Amniotic stem cell (primary cell): ENCODE results near the gene CPLX4.

Source experiments
- DNase-seq: peaks from one replicate; lab custom pipeline; 2025; lab: John Stamatoyannopoulos, UW

Gene CPLX4, protein sequence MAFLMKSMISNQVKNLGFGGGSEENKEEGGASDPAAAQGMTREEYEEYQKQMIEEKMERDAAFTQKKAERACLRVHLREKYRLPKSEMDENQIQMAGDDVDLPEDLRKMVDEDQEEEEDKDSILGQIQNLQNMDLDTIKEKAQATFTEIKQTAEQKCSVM

DNA sequence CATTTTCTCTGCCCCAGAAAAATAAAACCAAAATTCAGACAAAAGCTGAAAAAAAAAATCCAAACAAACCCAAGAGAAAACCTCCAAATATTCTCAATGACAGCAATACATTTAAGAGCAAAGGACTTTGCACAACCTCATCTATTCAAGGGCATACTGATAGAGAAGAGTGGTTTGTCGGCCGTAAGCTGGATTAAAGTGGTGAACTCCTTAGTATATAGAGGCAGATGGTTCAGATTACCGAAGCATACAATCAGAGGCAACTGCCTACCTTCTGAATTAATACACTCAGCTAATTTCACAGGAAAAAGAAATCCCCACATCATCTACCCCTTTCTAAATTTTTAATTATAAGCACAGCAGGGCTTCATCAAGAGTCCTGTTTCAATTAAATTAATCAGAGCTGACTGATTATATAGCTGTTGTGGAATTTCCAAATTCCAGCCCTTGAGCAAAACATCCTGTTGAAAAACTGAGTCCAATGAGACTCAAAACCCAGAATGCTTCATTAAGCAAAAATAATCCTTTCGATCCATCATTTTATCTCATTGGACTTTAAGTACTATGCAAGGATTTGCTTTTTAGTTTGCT is at the start of gene CPLX4:
Gene CPLX4 (minus strand): TSS at position 190 of the 591 bp plus-strand sequence. CDS start 187 bp downstream, at position 3.
- no peak for DNase-seq

DNA sequence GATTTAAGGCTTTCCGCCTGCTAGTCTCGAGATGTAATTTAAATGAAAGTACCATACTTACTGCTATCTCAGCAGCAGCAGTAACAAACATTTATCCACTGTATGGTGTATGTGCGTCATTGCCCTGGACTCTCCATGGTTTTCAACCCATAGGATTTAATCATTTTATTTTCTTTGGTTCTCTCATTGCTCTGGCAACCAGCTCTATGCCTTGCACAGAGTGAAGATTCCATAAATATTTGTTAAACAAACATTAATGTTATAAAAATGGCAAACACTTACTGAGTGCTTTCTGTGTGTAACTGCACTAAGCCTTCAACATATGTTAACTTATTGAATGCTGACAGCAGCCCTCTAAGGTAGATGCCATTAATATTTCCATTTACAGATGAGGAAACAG is 41.9 kb upstream of the CPLX4 start:
- no peak for DNase-seq

DNA sequence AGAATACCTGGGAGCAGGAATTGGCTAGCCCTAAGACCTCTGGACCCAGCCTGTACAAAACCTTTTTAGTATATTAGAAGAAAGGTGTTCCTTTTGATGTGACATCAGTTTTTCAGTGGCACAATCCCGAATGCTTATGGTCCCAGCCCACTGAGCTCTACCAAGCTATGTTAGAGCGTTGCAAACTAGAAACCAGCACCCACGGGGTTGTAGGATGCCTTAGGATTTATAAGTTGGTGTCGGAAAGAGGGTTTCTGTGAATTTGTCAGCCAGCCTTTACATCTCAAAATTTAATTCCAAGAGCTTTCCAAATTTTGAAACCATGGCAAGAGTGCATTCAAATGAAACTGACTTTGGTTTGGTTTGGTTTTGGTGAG is 41.1 kb upstream of the CPLX4 start:
- DNase-seq = no peak

DNA sequence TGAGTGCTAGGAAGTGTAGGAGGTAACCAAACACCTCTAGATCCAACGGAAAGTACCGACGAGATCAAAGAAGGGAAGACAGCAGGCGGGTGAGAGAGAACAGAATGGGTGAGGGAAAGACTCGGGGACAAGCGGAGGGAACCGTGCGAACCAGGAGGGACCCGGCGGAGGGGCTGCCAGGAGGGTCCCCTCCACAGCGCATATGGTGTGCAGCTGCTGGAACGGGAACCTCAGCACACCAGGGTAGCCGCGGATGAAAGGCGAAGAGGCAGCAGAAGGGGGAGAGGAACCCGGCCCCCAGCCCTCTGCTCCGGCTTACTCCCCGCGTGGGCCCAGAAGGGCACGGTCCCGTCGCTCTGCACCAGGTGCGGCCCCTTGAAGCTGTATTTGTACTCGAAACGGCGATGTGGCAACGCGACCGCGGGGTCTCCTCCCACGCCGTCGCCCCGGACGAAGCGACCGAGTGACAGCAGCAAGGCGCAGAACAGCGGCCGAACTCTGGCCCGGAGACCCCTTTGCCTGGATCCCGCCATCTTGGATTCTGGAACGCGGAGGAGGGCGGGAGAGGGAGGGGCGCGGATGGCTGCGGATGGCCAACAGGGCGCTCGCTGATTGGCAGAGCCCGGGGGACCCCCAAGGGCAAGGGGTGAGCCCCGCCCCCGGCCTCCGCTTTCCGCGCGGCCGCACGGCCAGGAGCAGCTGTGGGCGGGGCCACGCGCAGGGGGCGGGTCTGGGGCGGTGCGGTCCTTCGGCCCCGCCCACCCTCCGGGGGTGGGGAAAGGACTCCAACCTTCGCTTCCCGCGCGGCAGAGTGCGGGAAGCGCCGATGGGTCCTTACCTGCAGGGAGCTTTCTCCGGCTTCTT is 40.5 kb upstream of the CPLX4 start, which contains the start of gene LMAN1:
Gene LMAN1 (minus strand): TSS at position 554 of the 864 bp plus-strand sequence. CDS start 21 bp downstream, at position 533.
- peak; percentile 89 for DNase-seq

DNA sequence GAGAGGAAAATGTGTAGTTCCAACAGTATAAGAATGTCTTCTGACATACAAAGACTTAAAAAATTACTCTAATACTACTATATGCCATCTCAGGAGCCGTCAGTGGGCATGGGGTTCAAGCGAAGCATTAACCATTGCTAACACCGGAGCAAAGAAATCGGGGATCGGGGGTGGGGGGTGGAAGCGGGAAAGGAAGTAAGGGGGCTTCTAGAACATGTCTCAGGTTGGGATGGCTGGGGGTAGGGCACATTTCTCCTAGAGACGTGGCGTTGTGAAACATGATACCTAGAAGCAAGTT is 39.9 kb upstream of the CPLX4 start:
- peak; percentile 26 for DNase-seq

DNA sequence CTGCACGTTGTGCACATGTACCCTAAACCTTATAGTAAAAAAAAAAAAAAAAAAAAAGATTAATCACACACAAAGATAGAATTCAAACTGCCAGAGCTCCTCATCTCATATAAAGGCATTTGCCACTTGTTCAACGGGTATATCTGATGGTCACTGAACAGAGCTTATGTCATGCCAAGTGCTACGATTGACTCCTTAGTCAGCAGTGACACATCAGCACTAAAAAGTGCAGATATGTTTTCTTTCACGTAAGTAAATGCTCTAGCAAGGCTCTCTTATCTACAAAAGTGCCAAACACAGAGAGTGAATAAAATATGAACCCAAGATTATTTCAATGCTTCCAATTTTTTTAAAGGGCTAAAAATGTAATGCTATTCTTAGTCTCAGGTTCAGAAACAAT is 39.5 kb upstream of the CPLX4 start:
- DNase-seq = no peak

DNA sequence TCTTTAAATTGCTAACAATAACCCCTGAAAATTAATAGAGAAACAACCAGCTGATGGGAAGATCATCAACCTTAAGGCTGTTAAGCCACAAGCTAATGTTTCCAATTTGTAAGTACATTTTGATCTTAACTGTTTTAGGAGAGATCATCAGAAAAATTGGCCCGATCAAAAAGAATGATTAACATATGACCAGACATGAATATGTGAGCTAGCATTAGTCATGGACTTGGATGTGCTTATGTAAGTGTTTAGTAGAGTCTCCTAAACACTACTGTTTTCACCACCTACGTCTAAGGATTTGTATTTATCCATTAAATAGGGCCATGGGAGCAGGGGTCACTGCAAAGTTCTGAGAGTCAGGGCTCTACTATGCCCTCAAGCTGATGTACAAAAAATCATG is 36.3 kb upstream of the CPLX4 start:
- no peak for DNase-seq

DNA sequence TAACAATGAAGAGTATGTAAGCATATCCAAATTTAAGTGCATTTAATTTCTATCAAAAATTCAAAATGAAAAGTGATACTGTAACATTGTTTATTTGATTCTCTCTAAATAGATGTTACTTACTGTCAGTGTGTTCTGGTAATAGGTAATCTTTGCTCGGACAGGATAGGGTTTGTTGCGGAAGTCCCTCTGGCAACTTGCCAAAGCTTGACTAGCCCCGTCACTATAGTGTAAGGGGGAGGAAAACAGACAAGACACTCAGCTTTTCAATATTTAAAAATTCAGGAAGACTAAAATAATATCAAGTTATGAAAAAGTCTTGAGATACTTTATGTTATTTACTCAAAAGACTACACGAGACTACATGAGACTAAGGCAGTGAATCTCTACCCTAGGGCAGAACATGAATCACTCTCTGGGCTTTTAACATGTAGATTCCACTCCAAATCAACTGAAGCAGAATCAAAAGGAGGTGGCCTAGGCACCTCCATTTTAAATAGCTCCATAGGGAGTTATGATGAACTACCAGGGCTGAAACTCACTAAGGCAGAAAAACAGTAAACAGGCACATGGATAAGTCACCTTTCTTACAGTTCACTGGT is 34.7 kb upstream of the CPLX4 start:
- DNase-seq = no peak

DNA sequence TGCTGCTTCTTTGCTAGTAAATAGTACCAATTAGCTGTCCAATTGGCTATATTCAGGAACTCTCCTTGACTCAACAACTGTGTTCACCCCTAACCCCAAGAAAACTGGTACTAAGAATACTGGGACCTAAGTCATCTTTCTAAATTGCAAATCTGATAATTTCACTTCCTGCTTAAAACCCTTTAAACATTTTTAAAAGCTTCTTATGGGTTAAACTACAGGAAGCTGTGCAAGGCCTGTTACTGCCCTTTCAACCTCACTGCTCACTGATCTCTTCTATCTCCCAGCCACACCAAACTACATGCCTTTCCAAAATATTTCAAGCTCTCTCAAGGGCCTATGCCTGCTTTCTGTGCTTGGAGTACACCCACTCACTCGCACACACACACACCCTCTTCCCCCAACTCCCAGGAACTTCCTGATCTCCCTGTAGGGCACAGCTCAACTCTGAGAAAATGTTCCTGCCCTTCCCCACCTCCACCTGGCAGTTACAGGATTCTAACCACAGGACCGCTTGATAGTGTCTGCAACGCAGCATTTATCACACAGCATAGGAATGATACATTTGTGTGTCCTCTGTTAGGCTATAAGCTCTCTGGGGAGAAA is 33.9 kb upstream of the CPLX4 start:
- no peak for DNase-seq

DNA sequence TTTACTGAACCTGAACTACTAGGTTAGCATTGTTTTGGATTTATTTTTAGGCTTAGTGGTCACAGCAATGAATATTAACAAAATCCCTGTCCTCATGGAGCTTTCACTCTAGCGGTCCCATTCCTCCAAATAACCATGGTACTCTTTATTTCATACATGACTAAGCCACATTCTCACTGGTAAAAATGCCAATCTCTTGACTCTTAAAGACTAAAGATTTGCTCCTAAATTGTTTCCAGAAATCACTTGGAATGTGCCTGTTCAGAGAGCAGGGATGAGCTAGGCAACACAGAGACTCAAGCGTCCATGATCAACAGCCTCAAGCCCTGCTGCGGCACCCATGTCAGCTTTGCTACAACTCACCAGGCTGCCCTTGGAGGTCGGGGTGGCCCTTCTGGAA is 27.1 kb upstream of the CPLX4 start:
- no peak for DNase-seq

DNA sequence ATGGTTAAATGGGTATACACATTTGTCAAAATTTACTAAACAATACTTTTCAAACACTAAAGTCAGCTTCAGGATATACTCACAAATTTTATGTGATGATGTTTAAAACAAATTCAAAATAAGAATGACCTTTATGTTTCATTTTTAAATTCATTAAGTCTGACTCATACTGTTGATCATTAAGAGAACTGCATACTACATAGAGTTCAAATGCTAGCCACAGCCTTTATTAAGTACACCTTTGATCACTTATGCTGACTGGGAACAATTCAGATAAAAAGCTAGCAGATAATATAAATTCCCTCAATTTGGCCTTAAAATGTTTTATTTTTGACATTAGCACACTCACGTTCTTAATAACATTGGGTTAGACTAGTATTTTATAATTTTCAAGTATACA is 26.5 kb upstream of the CPLX4 start:
- DNase-seq = no peak

DNA sequence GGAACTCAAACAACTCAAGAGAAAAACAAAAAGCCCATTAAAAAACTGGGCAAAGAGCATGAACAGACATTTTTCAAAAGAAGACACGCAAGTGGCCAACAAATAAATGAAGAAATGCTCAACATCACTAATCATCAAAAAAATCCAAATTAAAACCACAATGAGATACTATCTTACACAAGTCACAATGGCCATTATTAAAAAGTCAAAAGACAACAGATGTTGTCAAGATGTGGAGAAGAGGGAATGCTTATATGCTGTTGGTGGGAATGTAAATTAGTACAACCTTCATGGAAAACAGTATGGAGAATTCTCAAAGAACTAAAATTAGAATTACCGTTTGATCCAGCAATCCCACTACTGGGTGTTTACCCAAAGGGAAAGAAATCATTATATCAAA is 25.5 kb upstream of the CPLX4 start:
- DNase-seq = no peak

DNA sequence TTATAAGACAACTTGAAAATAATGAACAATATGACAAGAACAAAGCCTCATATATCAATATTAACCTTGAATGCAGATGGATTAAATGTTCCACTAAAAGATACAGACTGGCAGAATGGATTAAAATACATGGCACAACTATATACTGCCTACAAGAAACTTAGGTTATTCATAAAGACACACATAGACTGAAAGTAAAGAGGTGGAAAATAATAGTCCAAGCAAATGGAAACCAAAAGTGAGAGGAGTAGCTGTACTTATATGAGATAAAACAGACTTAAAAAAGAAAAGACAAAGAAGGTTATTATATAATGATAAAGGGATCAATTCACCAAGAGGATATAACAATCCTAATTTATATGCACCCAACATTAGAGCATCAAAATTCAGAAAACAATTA is 22.4 kb upstream of the CPLX4 start:
- DNase-seq = no peak

DNA sequence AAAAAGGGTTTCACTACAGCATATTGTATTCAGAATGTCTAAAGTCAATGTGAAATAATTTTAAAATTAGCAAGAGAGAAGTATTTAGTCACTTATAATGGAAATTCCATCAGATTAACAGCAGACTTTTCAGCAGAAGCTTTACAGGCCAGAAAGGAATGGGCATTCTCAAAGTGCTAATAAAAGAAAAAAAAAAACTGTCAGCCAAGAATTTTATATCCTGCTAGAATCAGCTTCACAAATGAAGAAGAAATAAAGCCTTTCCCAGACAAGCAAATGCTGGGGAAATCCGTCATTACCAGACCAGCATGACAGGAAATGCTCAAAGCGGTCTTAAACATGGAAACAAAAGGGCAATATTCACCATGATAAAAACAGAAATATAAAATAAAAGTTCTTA is 21.9 kb upstream of the CPLX4 start:
- no peak for DNase-seq

DNA sequence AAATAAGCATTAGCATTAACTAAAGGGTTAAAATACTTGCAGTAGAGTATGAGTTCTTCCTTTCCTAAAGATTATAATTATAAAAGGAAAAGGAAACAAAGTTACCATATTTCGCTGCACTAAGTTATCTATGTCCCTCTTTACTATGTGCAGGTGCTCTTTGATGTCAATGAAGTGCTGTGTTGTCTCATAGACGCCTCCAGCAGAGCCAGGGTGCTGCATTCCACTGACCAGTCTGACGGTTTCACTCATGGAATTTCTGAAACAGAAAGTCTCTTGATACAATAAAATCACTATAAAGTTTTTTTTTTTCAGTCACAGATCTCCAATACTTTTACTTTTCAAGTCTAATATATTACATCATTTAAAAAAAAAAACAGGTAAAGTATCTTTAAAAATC is 14.5 kb upstream of the CPLX4 start:
- DNase-seq = no peak

DNA sequence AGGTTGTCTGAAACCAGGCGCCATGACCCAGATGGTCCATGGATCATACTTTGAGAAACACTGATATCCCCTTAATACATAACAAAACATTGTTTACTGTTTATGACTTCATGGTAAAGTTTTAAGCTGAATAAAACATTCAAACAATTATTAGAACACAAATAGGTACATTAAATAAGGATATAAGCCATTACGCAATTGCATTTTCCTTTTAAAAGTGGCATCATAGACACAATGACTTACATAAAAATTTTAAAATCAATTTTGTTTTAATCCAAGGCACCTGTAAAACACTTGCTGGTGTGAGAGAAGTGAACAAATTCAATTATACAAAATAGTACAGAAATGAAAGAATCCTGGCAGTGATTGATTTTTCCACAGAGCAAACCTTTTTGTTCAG is 10.2 kb upstream of the CPLX4 start:
- no peak for DNase-seq

DNA sequence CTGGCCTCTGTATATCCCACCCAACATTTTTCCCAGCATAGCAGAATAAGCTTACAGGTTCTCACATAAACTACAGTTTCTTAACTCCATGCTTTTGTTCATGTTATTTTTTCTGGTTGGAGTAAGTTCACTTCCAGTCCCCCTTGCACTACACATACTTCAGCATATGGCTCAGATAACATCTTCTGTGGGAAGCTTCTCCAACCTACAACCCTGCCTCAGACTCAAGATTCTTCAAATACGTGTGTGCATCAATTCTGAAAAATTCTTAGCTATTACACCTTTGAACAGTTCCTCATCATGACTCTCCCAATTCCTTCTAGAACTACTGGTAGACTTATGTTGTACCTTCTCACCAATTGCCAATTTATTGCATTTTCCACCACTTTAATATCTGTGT is 7.5 kb upstream of the CPLX4 start:
- DNase-seq = no peak

DNA sequence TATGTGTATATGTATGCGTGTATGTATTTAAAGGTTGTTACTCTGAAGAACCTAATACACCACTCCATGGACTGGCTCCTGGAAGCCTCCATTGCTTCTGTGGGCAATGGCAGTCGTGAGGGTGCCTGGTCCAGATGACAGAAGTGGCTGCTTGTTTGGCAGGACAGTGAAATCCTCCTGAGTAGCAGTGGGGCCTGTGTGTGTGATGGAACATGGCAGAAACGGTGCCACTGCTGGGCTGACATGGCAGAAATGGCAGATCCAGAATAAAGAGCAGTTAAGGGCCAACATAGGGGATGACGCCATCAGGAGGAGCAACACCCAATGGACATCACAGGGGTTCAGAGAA is 6.1 kb upstream of the CPLX4 start:
- no peak for DNase-seq

DNA sequence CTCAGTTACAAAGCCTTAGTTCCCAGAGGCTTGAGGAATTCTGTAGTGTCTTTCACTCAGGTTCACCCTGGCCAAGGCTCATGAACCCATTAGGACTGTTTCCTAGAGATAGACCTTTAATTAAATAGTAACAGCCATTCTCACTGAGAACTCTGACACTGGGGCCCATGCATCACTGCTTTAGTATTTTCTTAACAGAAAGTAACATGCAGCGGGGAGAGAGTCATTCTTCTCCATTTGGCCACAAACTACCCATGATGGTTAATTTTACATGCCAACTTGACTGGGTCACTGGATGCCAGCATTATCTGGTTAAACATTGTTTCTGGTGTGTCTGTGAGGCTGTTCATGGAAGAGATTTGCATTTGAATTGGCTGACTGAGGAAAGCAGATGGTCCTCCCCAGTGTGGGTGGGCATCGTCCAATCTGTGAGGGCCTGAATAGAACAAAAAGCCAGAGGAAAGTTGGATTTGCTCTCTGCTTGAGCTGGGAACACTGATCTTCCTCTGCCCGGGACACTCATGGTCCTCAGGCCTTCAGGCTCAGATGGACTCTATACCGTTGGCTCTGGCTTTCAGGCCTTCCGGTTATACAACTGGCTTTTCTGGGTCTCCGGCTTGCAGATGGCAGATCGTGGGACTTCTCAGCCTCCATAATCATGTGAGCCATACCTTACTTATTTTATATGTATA is 5.6 kb upstream of the CPLX4 start:
- no peak for DNase-seq

DNA sequence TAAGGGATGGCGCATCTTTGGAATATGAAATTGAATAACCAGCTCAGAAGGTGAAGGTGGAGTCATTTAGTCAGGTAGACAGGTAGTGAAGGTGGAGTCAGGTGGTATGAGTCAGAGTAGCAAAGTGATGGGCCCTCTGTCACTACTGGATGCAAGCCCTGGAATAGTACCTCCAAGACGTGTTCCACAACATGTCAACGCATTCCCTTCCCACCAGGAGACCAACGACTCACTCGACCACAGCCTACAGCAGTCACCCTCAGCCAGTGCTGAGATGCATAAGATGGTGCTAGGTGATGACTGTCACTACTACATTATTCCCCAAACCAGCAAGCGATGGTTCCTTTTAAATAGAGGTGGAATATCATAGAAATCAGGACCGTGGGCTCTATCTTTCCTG is 6.8 kb downstream of the CPLX4 start:
- DNase-seq = no peak

DNA sequence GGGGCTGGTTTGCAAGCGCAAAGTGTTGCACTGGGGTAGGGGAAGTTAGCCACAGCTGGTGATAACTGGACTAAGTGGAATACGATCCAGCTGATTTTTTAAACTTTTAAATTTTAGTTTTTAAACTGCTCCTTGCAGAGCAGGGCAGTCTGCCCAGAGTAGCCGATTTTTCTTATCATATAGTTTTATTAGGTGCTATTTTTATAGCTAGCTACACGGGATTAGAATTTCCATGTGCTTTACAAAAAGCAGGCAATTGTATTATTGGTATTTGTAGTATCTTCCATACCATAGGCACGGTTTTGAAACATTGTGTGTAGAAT is 9.6 kb downstream of the CPLX4 start:
- DNase-seq = no peak

DNA sequence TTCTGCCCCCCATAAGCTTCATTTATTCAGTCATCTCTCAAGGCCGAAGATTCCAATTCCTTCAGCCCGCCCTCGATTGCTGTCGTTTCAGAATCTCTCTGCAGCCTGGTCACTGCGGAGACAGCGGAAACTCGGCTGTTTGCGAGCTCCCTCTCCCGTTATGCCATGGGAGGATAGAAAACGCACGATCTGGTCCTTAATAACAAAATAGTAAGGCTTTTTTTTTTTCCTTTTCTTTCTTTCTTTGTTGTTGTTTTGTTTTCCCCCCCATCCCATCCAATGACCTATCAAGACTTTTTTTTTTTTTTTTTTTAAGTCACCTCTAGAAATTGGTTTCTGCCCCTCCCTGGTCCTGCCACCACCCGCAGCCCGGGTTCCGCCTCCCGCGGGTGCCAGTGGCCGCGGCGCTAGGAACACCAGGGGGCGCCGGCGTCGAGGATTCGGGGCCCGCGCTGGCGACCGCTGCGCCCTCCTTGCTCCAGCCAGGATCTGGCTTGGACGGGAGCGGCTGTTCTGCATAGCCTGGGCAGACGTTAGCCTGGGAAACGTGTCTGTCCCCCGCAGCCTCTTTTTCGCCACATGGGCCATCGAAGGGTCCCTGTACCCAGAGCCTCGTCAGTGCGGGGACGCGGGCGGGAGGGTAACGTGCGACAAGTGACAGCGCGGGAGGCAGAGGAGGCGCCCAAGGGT is 10.1 kb downstream of the CPLX4 start:
- no peak for DNase-seq
